A549 treated with CpdA at 1 μM for 4 hours (cell line): ENCODE results near the gene KRTAP10-5. TPM values are rescaled to one million over a fixed set of nuclear protein-coding genes. Genes with fewer than 3 reads are reported as not detected.

Source experiments
- total RNA-seq: library from RNA; stranded (reverse); fragments of 200-300 nt; extraction: Qiagen RNA extraction; gene quantifications from 5 replicates; pipeline ENCODE4 v1.2.3, GENCODE V29; 2022; ENCODE audit warnings: low read depth

The KRTAP10-5 gene, protein sequence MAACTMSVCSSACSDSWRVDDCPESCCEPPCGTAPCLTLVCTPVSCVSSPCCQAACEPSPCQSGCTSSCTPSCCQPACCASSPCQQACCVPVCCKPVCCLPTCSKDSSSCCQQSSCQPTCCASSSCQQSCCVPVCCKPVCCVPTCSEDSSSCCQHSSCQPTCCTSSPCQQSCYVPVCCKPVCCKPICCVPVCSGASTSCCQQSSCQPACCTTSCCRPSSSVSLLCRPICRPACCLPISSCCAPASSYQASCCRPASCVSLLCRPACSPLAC
- not detected in 5 replicates for total RNA-seq

GRCh38 chr21:44580231-44580821, at the start of gene KRTAP10-5:
TSS of gene KRTAP10-5 (minus strand) at chr21:44580604. CDS start at chr21:44580578, 26 bp downstream.

DNA sequence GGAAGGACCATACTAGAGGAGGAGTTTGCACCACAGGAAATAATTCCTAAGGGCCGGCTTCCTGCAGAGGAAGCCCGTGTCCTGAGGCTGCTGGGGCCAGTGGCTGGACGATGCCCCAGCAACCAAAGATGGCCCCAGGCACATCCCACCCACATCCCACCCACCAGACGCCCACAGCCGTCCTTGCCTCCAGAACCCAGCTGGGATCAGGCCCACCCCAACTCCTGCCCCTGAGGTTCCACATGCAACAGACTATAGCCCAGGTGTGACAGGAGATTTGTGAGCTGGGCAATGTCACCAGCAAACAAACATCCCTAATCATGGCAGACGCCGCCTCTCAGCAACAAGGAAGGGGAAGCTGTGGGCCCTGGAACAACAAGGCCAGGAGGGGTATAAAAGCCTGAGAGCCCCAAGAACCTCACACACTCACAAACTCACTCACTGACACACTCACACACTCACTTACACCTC, 46.3 kb upstream of the KRTAP10-5 start, which contains the start of gene KRTAP10-9:
Gene KRTAP10-9, plus strand, starts transcription at position 421 of the 471 bp plus-strand sequence. CDS start 79 bp downstream, outside the sequence.

DNA sequence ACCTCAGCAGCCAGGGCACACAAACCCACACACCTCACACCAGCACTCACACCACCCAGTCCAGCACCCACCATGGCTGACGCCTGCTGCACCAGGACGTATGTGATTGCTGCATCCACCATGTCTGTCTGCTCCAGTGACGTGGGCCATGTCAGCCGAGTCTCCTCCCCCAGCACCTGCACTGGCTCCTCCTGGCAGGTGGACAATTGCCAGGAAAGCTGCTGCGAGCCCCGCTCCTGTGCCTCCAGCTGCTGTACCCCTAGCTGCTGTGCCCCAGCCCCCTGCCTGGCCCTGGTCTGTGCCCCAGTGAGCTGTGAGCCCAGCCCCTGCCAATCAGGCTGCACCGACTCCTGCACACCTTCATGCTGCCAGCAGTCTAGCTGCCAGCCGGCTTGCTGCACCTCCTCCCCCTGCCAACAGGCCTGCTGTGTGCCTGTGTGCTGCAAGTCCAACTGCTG, 31.7 kb upstream of the KRTAP10-5 start, which contains the start of gene KRTAP10-8:
Gene KRTAP10-8, plus strand, starts transcription at position 51 of the 458 bp plus-strand sequence. Its CDS starts 22 bp downstream, at position 73.

GRCh38 chr21:44600118-44600978, 19.9 kb upstream of the KRTAP10-5 start, which contains the start of gene KRTAP10-7:
TSS of gene KRTAP10-7 (plus strand) at chr21:44600597. CDS start at chr21:44600622, 25 bp downstream.

GRCh38 chr21:44592446-44593311, 12.3 kb upstream of the KRTAP10-5 start, which contains the start of gene KRTAP10-6:
TSS of gene KRTAP10-6 (minus strand) at chr21:44592505. CDS start at chr21:44592484, 21 bp downstream.

DNA sequence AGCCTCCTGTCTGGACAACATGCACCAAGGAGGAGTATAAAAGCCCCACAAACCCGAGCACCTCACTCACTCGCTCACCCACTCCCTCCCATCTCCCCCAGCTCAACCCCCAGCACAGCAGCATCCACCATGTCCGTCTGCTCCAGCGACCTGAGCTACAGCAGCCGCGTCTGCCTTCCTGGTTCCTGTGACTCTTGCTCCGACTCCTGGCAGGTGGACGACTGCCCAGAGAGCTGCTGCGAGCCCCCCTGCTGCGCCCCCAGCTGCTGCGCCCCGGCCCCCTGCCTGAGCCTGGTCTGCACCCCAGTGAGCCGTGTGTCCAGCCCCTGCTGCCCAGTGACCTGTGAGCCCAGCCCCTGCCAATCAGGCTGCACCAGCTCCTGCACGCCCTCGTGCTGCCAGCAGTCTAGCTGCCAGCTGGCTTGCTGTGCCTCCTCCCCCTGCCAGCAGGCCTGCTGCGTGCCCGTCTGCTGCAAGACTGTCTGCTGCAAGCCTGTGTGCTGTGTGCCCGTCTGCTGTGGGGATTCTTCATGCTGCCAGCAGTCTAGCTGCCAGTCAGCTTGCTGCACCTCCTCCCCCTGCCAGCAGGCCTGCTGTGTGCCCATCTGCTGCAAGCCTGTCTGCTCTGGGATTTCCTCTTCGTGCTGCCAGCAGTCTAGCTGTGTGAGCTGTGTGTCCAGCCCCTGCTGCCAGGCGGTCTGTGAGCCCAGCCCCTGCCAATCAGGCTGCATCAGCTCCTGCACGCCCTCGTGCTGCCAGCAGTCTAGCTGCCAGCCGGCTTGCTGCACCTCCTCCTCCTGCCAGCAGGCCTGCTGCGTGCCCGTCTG, 6.6 kb downstream of the KRTAP10-5 start, which contains the start of gene KRTAP10-4:
Gene KRTAP10-4, plus strand, starts transcription at position 100 of the 827 bp plus-strand sequence. Its CDS starts 30 bp downstream, at position 130.

DNA sequence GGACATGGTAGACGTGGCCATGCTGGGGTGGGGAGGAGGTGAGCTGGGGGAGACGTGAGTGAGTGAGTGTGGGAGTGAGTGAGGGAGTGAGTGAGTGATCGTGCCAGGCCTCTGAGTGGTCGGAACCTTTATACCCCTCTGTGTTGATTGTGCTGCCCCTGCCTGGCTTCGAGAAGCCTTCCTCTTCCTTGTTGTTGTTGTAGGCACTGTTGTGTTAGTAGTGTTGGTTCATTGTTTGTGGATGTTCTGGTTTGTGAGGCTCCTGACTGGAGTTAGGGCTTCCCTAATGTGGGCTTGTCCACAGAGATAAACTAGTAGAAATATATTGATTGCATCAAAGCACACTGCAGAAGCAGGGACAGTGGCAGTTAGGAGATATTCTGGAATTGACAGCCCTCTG, 21.7 kb downstream of the KRTAP10-5 start, which contains the start of gene KRTAP10-3:
Gene KRTAP10-3, minus strand, starts transcription at position 101 of the 400 bp plus-strand sequence. Its CDS starts 80 bp downstream, at position 21.

GRCh38 chr21:44551340-44551961, 29.0 kb downstream of the KRTAP10-5 start, which contains the start of gene KRTAP10-2:
TSS of gene KRTAP10-2 (minus strand) at chr21:44551505. CDS start at chr21:44551458, 47 bp downstream.

GRCh38 chr21:44539991-44540666, 40.3 kb downstream of the KRTAP10-5 start, which contains the start of gene KRTAP10-1:
TSS of gene KRTAP10-1 (minus strand) at chr21:44540195. CDS start at chr21:44540150, 45 bp downstream.

Other genes with a start within 250 kb of the KRTAP10-5 start
- gene CFAP410, start 241.2 kb downstream of the KRTAP10-5 start, total RNA-seq = 5.0 to 9.4 TPM (median 7.8 TPM) in 5 replicates
- 6.7 to 10.2 TPM (median 8.8 TPM) in 5 replicates for gene TRPM2, start 227.0 kb downstream of the KRTAP10-5 start, total RNA-seq
- 0.98 to 2.0 TPM (median 1.7 TPM) in 5 replicates for gene LRRC3, start 125.1 kb downstream of the KRTAP10-5 start, total RNA-seq
- not detected in 5 replicates for gene KRTAP10-1, start 40.4 kb downstream of the KRTAP10-5 start, total RNA-seq
- not detected in 5 replicates for gene KRTAP10-2, start 29.1 kb downstream of the KRTAP10-5 start, total RNA-seq
- not detected in 5 replicates for gene KRTAP10-3, start 21.8 kb downstream of the KRTAP10-5 start, total RNA-seq
- not detected in 5 replicates for gene KRTAP10-4, start 6.9 kb downstream of the KRTAP10-5 start, total RNA-seq
- not detected in 5 replicates for gene KRTAP10-6, start 11.9 kb upstream of the KRTAP10-5 start, total RNA-seq
- gene KRTAP10-7, start 20.0 kb upstream of the KRTAP10-5 start, total RNA-seq = not detected in 5 replicates
- not detected in 5 replicates for gene KRTAP10-8, start 31.5 kb upstream of the KRTAP10-5 start, total RNA-seq
- gene KRTAP10-9, start 46.5 kb upstream of the KRTAP10-5 start, total RNA-seq = not detected in 5 replicates
- not detected in 5 replicates for gene KRTAP10-10, start 56.8 kb upstream of the KRTAP10-5 start, total RNA-seq
- gene KRTAP10-11, start 65.8 kb upstream of the KRTAP10-5 start, total RNA-seq = not detected in 5 replicates
- not detected in 5 replicates for gene KRTAP12-4, start 74.1 kb upstream of the KRTAP10-5 start, total RNA-seq
- gene KRTAP12-3, start 77.3 kb upstream of the KRTAP10-5 start, total RNA-seq = not detected in 5 replicates
- not detected in 5 replicates for gene KRTAP12-2, start 86.3 kb upstream of the KRTAP10-5 start, total RNA-seq
- gene KRTAP12-1, start 101.6 kb upstream of the KRTAP10-5 start, total RNA-seq = not detected in 5 replicates
- gene KRTAP10-12, start 116.6 kb upstream of the KRTAP10-5 start, total RNA-seq = not detected in 5 replicates
- 0.04 TPM in 1 of 5 replicates, not detected in the others for gene TSPEAR, start 131.0 kb upstream of the KRTAP10-5 start, total RNA-seq
- 27.5 to 44.4 TPM (median 33.4 TPM) in 5 replicates for gene UBE2G2, start 221.2 kb upstream of the KRTAP10-5 start, total RNA-seq
- 54.2 to 66.2 TPM (median 65.0 TPM) in 5 replicates for gene SUMO3, start 237.5 kb upstream of the KRTAP10-5 start, total RNA-seq